Stimulated activated CD8-positive, alpha-beta memory T cell treated with anti-CD3 and anti-CD28 coated beads, Interleukin-7, amount 100 ng/mL, for 1 hour (primary cell): ENCODE measurements around the gene PTGFRN.

Experiments used
- DNase-seq, 2 donors: peaks; one replicate each; pipeline ENCODE4 v3.0.0-alpha.2; 2020; ENCODE audit warnings: low read depth in 2 of 2

PTGFRN gene

DNA sequence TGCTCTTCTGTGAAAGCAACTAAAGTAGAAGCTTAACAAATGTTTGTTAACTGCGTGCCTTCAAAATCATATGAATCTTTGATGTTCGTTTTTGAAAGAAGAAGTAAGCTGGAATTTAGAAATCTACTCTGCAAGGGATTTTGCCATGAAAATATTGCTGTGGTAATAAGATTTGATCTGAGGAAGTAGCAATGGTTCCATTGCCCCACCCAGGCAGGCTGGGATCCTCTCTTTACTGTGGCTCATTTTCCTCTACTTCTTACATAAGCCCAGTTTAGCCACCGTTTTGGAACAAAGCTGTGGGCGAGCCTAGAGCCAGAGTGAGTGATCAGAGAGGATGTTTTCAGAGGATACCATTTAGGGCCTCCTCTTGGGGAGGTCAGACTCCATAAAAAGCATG lies 20.3 kb upstream of the PTGFRN start:
- no peak for DNase-seq

- DNase-seq, result no peak
Observed at GRCh38 chr1:116891396-116892079, 18.2 kb upstream of the PTGFRN start.

- DNase-seq, result no peak
Observed at GRCh38 chr1:116895073-116895472, 14.6 kb upstream of the PTGFRN start.

GRCh38 chr1:116899529-116899928 lies 10.2 kb upstream of the PTGFRN start:
- DNase-seq, result no peak

GRCh38 chr1:116900471-116901365 lies 9.0 kb upstream of the PTGFRN start:
- no peak for DNase-seq

DNA sequence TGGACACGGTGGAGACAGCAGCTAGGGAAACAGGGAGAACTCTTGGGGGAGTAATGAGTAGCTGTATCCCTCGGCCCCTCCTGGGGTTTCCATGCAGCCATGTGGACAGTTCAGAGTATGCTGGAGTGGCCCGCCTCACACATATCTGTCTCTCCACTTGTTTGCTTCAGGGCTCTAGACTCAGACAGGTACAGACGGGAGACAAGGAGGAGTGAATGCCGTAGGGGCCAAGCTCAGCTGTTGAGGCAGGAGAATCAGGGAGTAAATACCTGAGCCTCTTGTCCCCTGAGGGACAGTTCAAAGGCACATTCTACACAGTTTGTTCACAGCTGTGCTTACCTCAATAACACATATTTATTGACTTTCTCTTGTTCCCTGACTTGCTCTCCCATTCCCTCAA lies 7.7 kb upstream of the PTGFRN start:
- no peak for DNase-seq

DNA sequence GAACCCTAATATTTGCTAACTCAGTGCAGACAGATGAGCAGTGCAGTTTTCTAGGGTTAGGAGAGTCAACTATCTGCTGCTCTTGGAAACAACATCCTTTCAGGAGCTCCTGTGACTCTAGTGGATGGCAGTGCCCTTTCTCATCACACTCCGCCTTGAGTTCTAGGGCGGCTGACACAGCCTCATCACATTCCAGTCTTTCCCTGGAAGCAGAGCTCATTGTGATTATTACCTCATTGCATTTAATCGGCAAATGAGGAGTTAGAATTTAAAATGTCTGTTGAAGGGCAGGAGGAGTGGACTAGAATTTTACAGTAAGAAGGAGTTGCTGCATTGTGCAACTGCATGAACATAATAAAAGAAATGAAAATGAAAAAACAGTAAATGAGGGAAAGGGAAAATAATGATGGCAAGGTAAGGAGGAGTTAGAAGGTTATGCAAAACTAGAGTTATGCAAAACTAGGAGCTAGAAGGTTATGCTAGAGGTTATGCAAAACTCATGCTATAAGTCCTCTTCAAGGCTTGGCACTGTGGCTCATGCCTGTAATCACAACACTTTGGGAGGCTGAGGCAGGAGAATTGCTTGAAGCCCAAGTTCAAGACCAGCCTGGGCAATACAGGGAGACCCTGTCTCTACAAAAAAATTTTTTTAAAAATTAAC lies 6.9 kb upstream of the PTGFRN start:
- no peak for DNase-seq

DNA sequence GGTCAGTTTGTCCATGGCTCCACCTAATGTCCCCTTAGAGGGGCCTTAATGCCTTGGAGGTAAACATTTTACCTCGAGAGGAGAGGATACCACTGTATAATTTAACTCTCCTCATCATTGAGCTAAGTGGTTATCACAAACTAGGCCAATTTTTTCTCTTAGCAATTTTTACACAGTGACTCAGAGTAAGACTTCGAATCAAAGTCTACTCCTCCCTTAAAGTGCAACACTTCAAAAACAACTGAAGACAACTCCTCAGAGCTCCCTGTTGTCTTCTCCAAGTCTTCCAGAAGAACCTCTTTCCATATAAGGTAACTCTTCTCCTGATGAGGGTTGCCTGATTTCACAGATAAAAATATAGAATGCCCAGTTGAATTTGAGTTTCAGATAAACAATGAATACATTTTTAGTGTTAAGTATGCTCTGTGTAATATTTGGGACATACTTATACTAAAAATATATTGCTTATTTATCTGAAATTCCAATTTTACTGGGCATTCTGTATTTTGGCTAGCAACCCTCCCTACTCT lies 4.9 kb upstream of the PTGFRN start:
- no peak for DNase-seq

GRCh38 chr1:116906812-116907211 lies 2.9 kb upstream of the PTGFRN start:
- no peak for DNase-seq

- DNase-seq, result no peak
Observed at GRCh38 chr1:116907351-116907750, 2.4 kb upstream of the PTGFRN start.

DNA sequence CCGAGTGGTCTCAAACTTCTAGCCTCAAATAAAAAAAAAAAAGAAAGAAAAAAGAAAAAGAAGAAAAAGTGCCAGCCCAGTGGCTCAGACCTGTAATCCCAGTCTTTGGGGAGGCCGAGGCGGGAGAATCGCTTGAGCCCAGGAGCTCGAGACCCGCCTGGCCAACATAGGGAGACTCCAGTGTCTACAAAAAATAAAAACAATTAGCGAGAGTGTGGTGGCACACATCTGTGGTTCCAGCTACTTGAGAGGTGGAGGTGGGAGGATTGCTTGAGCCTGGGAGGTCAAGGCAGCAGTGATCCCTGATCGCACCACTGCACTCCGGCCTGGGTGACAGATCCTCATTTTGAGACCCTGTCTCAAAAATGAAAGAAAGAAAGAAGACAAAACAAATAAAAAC lies 1.4 kb upstream of the PTGFRN start:
- no peak for DNase-seq

GRCh38 chr1:116908820-116909511 lies 750 bp upstream of the PTGFRN start:
- DNase-seq, result no peak

GRCh38 chr1:116910379-116911187 lies 867 bp downstream of the PTGFRN start:
- peak in 1 of 2 donors; percentile 7 for DNase-seq

DNA sequence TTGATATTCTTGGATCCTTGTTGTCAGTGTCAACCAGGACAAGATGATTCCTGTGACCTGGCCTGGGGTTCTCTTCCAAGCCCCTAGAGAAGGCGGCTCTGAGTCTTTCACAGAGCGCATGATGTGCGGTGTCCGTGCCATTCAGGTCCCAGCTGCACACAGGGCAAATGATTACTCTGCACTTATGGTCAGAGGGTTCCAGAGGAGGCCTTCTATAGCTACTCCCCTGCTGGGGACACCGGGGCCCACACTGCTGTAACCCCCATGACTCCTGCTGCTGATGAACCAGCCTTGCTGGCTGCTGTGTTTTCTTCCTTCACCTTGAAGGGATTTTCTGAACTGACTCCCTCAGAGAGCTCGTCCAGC lies 1.5 kb downstream of the PTGFRN start:
- no peak for DNase-seq

DNA sequence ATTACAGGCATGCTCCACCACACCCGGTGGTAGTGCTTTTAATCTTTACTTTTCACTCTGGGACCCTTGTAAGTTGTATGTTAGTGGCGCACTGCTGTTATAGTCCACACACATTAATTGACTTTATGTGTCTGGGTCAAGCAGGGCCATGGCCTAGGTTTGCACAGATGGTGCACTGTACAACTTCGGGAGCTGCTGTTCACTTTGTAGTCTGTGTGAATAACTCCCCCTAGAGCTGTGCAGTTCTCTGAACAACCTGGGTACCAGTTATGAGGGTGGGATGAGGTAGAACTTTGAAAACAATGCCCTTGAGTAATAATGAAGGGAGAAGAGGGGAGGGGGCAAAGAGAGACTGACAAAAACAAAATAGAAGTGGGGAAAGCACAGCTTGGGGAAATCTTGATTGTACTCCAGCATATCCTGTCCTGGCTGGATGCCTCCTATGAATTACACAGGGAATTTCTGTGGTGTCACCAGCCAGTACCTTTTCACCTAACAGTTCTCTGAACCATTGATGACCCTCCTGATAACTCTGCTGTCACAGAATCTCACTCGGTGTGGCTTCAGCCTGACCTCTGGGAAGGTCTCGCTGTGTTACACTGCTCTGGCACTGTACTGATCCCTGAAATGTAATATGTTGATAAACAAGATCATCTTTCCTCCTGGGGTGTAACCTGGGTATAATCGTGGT lies 2.2 kb downstream of the PTGFRN start:
- DNase-seq, result no peak

DNA sequence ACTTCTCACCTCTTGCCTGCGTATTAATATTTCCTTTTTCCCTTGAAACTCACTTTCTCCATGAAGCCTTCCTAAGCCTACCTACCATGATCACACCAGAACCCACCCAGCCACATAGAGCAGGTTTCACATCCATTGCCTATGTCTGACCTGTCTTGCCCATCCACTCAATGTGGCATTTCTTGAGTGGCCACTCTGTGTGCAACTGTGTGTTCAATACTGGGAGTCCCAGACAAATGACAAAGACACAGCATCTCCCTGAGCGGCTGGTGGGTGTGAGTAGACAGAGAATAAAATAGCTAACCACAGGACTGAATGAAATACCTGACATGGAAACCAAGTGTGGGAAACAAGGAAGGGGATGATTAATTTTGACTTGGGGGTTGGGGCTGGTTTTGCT lies 3.1 kb downstream of the PTGFRN start:
- DNase-seq, result no peak

DNA sequence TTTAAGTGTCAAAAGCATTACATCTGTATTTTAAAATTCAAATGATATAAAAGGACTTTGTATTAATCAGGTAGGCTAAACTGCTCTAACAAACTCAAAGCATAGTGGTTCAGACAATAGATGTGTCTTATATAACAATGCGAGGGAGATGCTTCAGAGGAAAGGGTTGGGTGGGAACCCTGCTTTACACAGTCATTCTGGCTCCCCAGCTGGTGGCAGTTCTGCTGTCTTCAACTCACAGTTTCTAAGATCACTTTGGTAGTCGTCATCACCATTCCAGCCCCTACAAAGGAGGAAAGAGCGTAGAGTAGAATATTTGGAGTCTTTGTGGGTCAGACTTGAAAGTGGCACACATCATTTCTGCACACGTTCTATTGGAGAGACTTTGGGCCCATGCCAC lies 4.2 kb downstream of the PTGFRN start:
- no peak for DNase-seq

- DNase-seq, result no peak
Observed at GRCh38 chr1:116914667-116915066, 5.0 kb downstream of the PTGFRN start.

DNA sequence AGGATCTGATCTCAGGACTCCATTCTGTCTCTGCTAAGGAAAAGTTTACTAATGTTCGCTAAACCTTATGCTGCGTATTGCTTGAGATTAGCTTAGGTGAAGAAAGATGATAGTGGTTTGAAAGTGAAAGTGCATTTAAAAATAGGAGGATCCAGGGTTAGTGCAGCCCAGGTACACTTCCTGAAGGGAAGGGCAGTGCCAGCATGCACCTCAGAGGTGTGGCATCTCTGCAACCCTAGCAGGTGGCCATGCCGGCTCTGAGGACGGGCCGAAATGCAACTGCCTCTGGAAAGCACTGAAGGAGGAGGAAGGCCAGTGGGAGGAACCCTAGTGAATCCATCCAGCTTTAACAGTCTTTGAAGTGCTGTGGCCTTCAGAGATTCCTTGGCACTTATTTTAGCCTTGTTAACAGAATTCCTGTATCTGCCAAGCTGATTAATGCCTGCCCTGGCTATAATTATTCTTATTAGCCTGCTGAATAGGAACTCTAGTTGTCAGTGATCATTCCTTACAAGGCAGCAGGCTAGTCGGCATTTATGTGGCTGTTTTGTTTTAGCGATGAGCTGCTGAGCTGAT lies 5.5 kb downstream of the PTGFRN start:
- DNase-seq, result no peak

GRCh38 chr1:116916002-116916401 lies 6.3 kb downstream of the PTGFRN start:
- DNase-seq, result no peak
